Stomach smooth muscle (tissue), 2 donors: Measurements from ENCODE around the gene IGF1R.

Experiments
- H3K27ac ChIP-seq: one replicate; pipeline ENCODE4 v1.7.0; 2013; ENCODE audit warnings: mild to moderate bottlenecking, low read length, inconsistent platforms
- H3K27me3 ChIP-seq, 2 donors: one replicate each; pipeline ENCODE4 v1.7.0; 2013; ENCODE audit warnings: low read length in 2 of 2; ENCODE audit not compliant: insufficient read depth in 2 of 2, control insufficient read depth in 1 of 2
- H3K36me3 ChIP-seq, 2 donors: one replicate each; pipeline ENCODE4 v1.7.0; 2013; ENCODE audit warnings: low read length in 2 of 2; ENCODE audit not compliant: control insufficient read depth in 2 of 2, insufficient read depth in 2 of 2
- H3K4me1 ChIP-seq: one replicate; pipeline ENCODE4 v1.7.0; 2013; ENCODE audit warnings: low read length; ENCODE audit not compliant: control insufficient read depth, insufficient read depth
- H3K4me3 ChIP-seq, 2 donors: one replicate each; pipeline ENCODE4 v1.7.0; 2013; ENCODE audit warnings: low read length in 2 of 2
- H3K9ac ChIP-seq, 2 donors: one replicate each; pipeline ENCODE4 v1.7.0; 2013; ENCODE audit warnings: low read length in 2 of 2, mild to moderate bottlenecking in 1 of 2
- H3K9me3 ChIP-seq, 2 donors: one replicate each; pipeline ENCODE4 v1.7.0; 2013; ENCODE audit warnings: low read length in 2 of 2; ENCODE audit not compliant: control insufficient read depth in 2 of 2
- donor health status: healthy.
- donor health status: Pancreatic carcinoma.

The IGF1R gene

DNA sequence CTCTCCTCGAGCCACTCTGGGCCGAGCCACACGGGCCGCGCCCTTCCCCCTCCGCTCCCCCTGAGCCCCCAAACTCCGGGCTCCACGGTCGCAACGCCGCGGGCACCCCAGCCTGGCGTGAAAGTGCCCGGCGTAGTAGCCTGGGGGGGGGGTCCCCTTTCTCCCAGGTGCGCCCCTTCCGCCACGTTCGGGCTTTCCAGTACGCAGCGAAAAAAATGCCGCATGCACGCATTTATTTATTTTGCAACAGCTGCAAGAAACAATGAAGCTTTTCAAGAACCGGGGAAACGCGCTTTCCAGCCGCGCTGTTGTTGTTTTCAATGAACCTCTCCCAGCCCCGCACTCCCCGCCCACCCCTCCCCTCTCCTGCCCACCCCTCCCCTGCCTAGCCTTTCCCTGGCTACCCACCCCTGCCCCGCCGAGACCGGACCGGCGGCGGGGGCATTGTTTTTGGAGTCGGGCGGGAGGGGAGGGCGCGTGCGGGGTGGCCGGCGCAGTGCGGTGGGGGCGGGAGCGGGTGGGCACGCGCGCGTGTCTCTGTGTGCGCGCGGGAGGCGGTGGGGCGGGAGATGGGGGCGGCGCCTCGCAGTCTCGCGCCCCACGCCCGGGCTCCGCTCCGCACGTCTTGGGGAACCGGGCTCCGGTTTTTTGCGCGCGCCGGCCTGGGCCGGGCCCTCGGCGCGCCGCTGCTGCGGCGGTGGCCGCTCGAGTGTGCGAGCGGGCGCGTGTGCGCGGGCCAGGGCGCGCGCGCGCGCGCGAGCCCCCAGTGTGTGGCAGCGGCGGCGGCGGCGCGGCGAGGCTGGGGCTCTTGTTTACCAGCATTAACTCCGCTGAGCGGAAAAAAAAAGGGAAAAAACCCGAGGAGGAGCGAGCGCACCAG is at the start of gene IGF1R:
IGF1R (plus strand) TSS at position 766 of the 880 bp plus-strand sequence. CDS start 1,043 bp downstream, outside the sequence.
- Histone ChIP-seq H3K9me3 (no peaks in the 10 kb centered on the region), H3K4me3 (peak within 1 kb of the TSS; percentile 89 to 96), H3K36me3 (no peaks in the 10 kb centered on the region), H3K27me3 (no peaks in the 10 kb centered on the region), H3K9ac (peak within 1 kb of the TSS; percentile 76 to 89), H3K27ac (peak within 1 kb of the TSS; percentile 77), H3K4me1 (peaks cover 14% of the 10 kb centered on the region)

DNA sequence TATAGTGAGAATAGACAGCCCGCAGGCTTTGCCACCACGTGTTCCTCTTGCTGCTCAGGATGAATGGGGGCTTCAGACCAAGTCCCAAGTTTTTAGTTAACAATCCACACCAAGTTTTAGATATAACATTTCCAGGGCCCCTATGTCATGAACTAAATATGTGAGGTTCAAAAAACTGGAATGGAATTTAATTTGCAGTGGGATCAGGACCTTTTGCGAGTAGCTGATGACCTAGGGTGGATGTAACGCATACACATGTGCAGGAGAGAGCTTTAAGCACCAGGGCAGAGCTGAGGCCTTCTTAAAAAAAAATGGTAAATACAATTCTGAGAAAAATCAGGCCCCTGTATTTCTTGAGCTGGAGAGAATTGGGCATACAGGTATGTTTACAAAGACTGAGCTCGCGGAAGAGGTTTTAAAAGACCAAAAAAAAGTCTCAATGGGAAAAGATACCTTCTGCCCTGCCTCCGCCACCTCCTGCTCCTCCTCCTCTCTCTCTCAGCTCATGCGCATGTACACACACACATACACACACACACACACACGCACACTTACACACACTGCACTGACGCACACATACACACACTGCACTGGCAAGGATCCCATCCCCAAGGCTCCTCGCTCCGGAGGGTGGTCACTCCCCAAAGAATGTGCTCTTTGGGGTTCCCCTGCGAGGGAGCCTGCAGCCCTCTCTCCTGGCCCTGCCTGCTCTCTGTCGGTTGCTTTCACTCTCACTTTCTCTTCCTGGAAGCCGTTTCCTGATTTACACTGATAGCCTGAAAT is 48.2 kb upstream of the IGF1R start:
- Histone ChIP-seq H3K9ac (peak overlapping the region; percentile 30 to 58), H3K27ac (peak overlapping the region; percentile 46), H3K4me3 (peak overlapping the region; percentile 71 to 84), H3K4me1 (peaks cover 8% of the 10 kb centered on the region), H3K36me3 (no peaks in the 10 kb centered on the region), H3K27me3 (no peaks in the 10 kb centered on the region), H3K9me3 (no peaks in the 10 kb centered on the region)

DNA sequence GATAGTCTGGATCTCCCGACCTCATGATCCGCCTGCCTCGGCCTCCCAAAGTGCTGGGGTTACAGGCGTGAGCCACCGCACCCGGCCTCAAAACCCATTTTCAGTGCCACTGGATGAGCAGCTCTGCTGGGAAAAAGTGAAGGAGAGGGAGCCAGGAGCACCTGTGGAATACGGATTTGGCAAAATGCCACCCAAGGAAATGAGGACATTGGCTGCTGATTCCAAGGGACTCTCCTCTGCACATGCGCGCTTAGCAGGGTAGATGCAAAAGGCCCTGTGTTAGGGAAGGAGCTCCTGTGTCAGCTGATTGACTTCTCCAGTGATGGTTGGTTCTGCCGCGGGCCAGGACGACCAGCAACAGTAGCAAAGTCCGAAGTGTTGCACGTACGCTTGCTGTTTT is 43.4 kb upstream of the IGF1R start:
- no peaks in the 10 kb centered on the region for H3K36me3 ChIP-seq
- no peak overlapping the region for H3K27ac ChIP-seq
- H3K9ac ChIP-seq = no peak overlapping the region
- no peak overlapping the region for H3K4me3 ChIP-seq
- peaks cover 2% of the 10 kb centered on the region for H3K4me1 ChIP-seq
- no peaks in the 10 kb centered on the region for H3K9me3 ChIP-seq
- H3K27me3 ChIP-seq = peaks cover 2 to 3% of the 10 kb centered on the region in 2 donors

DNA sequence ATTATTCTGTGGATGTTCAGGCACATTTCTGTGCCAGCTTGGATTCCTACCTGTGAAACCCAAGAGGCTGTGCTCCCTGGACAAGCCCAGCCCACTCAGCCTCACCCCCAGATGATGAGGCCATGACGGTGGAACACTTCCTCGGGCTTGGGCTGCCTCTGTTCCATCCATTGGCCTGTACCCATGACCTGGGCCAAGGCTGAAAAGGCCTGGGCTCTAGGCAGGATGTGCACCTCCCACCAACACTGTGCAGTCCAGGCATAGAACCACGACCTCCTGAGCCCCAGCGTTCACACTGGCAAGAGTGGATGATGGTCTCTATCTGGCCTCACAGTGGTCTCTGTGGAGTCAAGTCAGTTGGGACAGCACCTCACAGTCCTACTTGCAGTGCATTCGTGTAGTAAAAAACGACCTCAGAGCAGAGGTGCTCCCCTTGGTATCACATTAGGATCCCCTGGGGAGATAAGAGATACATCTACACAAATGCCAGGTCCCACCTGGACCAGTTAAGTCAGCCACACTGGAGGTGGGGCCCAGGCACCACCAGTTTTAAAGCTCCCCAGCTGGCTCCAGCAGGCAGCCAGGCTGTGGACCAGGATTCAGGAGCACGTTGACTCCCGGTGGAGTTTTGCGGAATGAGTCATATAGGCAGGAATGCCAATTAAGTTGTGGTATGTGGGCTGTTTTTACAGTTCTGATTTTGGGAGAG is 39.0 kb upstream of the IGF1R start:
- Histone ChIP-seq H3K4me3 (no peak overlapping the region), H3K4me1 (no peaks in the 10 kb centered on the region), H3K27ac (no peak overlapping the region), H3K9me3 (no peaks in the 10 kb centered on the region), H3K36me3 (no peaks in the 10 kb centered on the region), H3K9ac (no peak overlapping the region), H3K27me3 (peaks cover 2 to 3% of the 10 kb centered on the region in 2 donors)

DNA sequence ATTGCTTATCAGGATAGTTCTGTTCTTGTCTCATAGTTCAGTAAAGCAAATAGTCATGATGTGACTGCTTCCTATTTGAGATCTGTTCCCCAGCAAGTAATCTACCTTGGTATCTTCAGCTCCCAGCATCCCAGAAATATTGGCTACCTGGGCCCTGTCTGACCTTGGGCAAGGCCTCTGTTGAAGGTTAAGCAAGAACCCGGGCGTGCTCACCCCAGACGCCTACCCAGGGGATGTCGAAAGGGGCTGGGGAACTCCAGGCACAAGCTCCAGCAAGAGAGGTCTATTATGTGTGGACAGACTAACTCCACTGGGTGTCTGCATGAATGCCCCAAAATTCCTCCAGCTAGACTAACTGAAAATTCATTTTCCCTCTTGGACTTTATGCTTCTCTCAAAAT is 37.3 kb upstream of the IGF1R start:
- no peaks in the 10 kb centered on the region for H3K4me1 ChIP-seq
- H3K4me3 ChIP-seq = no peak overlapping the region
- no peaks in the 10 kb centered on the region for H3K36me3 ChIP-seq
- H3K9me3 ChIP-seq = no peaks in the 10 kb centered on the region
- no peak overlapping the region for H3K9ac ChIP-seq
- H3K27me3 ChIP-seq = peaks cover 2 to 3% of the 10 kb centered on the region in 2 donors
- no peak overlapping the region for H3K27ac ChIP-seq

- no peak overlapping the region for H3K27ac ChIP-seq
- peaks cover 2 to 3% of the 10 kb centered on the region in 2 donors for H3K27me3 ChIP-seq
- H3K36me3 ChIP-seq = no peaks in the 10 kb centered on the region
- H3K4me3 ChIP-seq = no peak overlapping the region
- H3K9me3 ChIP-seq = no peaks in the 10 kb centered on the region
- no peak overlapping the region for H3K9ac ChIP-seq
- no peaks in the 10 kb centered on the region for H3K4me1 ChIP-seq
These were observed 36.5 kb upstream of the IGF1R start for GRCh38 chr15:98611808-98612207.

- Histone ChIP-seq H3K9me3 (no peaks in the 10 kb centered on the region), H3K36me3 (no peaks in the 10 kb centered on the region), H3K27me3 (peaks cover 2 to 3% of the 10 kb centered on the region in 2 donors), H3K27ac (no peak overlapping the region), H3K4me3 (no peak overlapping the region), H3K4me1 (no peaks in the 10 kb centered on the region), H3K9ac (no peak overlapping the region)
These were observed 35.7 kb upstream of the IGF1R start for GRCh38 chr15:98612490-98613110.

- Histone ChIP-seq H3K4me3 (no peak overlapping the region), H3K9ac (no peak overlapping the region), H3K27ac (no peak overlapping the region), H3K27me3 (peaks cover 0 to 1% of the 10 kb centered on the region in 2 donors), H3K9me3 (no peaks in the 10 kb centered on the region), H3K36me3 (no peaks in the 10 kb centered on the region), H3K4me1 (no peaks in the 10 kb centered on the region)
These were observed 33.7 kb upstream of the IGF1R start for GRCh38 chr15:98614681-98615080.

GRCh38 chr15:98616397-98616796 is 31.9 kb upstream of the IGF1R start:
- Histone ChIP-seq H3K27ac (no peak overlapping the region), H3K9ac (no peak overlapping the region), H3K9me3 (no peaks in the 10 kb centered on the region), H3K4me1 (no peaks in the 10 kb centered on the region), H3K27me3 (peaks cover 4 to 12% of the 10 kb centered on the region in 2 donors), H3K4me3 (no peak overlapping the region), H3K36me3 (no peaks in the 10 kb centered on the region)

DNA sequence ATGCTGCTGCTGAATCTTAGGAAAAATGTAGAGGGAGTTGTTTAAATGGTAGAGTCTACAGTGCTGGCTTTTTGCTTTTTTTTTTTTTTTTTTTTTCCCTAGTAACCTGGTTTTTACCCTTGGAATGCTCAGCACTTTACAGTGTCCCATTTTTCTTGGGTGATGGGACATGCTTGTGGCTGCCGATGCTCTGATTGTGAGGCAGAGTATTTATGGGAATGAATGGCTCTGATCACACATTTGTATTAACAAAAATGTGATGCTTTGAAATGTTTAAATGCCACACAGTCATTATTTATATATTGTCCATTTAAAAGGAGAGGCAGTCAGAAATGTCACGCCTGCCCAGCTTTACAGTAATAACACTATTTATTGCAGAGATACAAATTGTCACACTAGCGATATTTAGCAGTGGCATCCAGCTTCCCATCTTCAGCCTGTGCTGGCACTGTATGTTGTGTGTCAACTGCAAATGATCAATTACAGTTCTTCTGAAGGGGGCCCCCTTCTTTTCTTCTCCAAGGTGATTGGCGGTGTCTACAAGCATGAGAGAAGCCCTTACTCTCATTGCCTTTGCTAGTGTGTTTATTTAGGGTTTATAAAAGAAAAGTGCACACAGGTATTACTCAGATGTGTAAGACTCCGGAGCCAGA is 30.9 kb upstream of the IGF1R start:
- no peak overlapping the region for H3K27ac ChIP-seq
- H3K36me3 ChIP-seq = no peaks in the 10 kb centered on the region
- no peak overlapping the region for H3K9ac ChIP-seq
- H3K4me1 ChIP-seq = no peaks in the 10 kb centered on the region
- peaks cover 4 to 17% of the 10 kb centered on the region in 2 donors for H3K27me3 ChIP-seq
- no peaks in the 10 kb centered on the region for H3K9me3 ChIP-seq
- H3K4me3 ChIP-seq = no peak overlapping the region
